GM11168 (cell line): ENCODE measurements around the gene TAMALIN.
"Not testable (repeated sequence)": the region's sequence is repeated elsewhere in the genome, so short reads cannot be mapped to it uniquely, and the experiment has no call there.

Experiments
- in situ Hi-C: fragments of 300-500 bp; cut with MboI; formaldehyde crosslinking; loops from one replicate; pipeline ENCODE4 v1.12.0; 2022; ENCODE audit warnings: low sequenced_read_pairs; ENCODE audit not compliant: unreplicated experiment

The TAMALIN gene

DNA sequence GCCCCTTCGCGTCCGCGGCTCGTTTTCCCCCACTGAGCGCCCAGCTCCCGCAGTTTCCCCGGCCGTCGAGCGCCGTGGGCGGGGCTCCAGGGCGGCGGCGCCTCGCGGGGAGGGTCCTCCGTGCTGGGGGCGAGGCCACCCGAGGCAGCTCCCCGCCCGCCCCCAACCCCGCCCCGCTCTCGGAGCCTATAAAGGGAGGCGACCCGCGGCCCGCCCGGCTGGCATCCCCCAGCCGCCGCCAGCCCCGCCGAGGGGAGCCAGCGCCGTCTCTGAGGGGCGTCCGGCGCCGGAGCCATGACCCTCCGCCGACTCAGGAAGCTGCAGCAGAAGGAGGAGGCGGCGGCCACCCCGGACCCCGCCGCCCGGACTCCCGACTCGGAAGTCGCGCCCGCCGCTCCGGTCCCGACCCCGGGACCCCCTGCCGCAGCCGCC is at the start of gene TAMALIN:
TAMALIN (plus strand) TSS at position 221 of the 432 bp plus-strand sequence; CDS start at position 295, 74 bp downstream.
- in situ Hi-C loops = no loop called here

GRCh38 chr12:51958542-51958941 is 48.2 kb upstream of the TAMALIN start:
- in situ Hi-C loops = no loop called here

- in situ Hi-C loops = no loop called here
Observed at GRCh38 chr12:51959211-51959610, 47.5 kb upstream of the TAMALIN start.

- in situ Hi-C loops = no loop called here
Observed at GRCh38 chr12:51959921-51960320, 46.8 kb upstream of the TAMALIN start.

GRCh38 chr12:51960488-51960887 is 46.3 kb upstream of the TAMALIN start:
- in situ Hi-C loops = no loop called here

DNA sequence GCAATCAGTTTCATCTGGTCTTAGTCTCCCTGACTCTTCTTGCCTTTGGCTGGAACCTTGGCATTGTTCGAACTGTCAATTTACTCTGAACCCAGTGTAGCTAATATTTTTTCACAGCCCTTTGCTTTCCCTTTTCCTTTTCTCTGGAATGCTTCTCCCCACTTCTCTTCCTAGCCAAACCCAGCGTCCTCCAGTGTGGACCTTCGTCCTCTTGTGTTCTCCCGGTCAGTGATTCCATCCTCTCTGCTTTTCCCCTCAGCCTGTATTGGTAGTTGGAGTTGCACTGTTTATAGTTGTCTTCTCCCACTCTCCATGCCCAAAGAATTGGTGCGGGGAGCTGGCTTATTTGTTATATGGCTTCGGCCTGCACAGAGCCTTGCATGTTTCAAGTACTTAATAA is 45.9 kb upstream of the TAMALIN start:
- in situ Hi-C loops = no loop called here

- in situ Hi-C loops = no loop called here
Observed at GRCh38 chr12:51961834-51962233, 44.9 kb upstream of the TAMALIN start.

DNA sequence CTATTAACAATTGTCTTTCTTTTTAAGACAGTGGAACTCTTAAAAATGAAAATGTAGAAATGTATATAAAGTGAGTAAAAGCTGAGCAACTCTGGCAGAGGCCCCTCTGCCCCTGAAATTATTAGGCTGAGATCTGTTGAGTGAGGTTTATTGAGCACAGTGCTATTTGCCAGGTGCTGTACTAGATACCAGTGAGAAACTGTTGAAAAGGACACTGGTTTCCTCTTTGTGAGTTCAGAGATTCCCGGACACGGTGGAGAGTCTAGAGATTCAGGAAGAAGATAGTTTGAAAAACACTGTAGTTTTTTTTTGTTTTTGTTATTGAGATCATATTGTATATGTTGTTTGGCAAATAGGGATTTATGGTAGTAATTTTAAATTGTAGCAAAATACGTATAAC is 44.0 kb upstream of the TAMALIN start:
- in situ Hi-C loops = no loop called here

GRCh38 chr12:51963477-51963876 is 43.3 kb upstream of the TAMALIN start:
- in situ Hi-C loops = no loop called here

DNA sequence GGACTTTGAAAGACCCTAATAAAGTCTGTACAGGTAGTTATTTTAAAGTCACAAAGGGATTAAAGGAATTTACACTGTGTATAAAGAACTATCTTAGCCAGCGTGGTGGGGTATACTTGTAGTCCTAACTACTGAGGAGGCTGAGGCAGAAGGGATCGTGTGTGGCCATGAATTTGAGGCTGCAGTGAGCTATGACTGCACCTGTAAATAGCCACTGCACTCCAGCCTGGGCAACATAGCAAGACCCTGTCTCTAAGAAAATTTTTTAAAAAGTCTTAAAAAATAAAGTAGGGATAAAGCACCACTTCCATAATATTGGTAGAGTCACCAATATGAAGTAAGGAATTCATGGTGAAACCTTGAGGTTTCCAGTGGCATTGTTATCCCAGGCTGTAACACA is 37.1 kb upstream of the TAMALIN start:
- in situ Hi-C loops = loop anchor here (5.0 kb wide), 1 partner anchor 42 kb away; no protein-coding TSS in a partner anchor

DNA sequence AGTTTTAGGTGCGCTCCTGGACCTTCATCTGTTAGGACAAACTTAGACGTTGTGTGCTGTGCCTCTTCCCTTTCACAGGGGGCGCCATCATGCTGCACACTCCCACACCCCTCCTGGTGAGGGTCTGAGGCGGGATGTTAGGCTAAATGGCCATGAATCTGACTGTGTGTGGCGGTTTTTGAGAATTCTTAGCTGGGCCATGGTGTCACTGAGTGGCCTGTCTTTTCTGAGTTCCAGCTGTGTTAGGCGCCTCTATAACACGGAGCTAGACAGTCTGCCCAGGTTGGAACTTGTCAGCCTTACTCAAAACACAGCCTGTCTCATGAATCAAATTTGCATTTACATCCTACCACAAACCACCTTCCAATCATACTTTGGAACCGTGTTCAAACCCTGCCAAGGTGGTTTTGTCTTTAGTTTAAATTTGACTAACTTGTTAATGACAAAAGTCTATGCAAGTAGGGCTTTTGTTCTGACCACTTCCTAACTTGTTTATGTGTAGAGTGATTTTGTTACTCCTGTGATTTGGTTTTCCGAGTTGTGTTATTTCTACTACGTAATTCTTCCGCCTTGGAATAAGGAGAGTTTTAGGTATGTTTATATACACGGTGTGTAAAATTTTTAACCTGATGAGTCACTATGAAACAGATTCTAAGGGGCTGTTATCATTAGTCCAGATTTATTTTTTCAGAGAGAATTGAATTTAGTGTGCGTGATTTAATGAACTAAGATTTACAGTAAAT is 35.7 kb upstream of the TAMALIN start:
- in situ Hi-C loops = no loop called here

DNA sequence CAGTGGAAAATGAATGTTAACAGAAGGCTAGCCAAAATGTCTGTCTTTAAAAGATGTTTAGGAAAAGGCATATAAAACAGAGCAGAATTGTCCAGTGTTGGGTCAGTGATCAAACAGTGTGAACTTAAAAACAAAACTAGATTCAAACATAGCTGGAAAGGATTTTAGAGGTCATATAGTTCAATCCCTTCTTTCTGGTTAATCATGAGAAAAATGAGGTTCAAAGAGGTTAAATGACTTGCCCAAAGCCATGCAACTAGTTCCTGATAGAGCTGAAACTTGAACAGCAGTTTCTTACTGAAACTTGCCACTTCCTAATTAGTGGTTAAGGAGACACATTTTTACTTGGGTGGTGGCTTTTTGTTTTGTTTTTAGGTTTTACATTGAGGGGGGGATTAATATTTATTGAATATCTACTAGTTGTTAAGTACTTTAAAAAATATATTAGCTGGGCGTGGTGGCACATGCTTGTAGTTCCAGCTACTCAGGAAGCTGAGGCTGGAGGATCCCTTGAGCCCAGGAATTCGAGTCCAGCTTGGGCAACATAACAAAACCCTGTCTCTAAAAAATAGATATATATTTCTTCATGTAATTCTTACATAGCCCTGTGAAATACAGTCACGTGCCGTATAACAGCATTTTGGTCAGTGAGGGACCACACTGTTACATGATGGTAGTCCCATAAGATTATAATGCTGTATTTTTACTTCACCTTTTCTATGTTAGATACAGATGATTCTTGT is 34.9 kb upstream of the TAMALIN start:
- in situ Hi-C loops = no loop called here

DNA sequence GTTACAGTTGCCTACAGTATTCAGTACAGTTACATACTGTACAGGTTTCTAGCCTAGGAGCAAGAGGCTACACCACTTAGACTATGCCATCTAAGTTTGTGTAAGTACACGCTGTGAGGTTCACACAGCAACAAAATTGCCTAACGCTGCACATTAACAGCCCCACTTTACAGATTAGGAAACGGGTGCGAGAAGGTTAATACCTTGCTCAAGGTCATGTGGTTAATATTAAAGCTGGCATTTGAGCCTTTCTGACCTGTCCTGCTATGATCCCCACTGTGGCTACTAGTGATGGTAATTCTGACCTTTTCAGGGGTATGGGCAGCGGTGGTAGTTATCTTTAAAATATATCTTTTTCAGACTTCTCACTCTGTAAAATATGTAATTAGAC is 34.3 kb upstream of the TAMALIN start:
- in situ Hi-C loops = no loop called here

GRCh38 chr12:51972849-51973273 is 33.9 kb upstream of the TAMALIN start:
- in situ Hi-C loops = no loop called here

DNA sequence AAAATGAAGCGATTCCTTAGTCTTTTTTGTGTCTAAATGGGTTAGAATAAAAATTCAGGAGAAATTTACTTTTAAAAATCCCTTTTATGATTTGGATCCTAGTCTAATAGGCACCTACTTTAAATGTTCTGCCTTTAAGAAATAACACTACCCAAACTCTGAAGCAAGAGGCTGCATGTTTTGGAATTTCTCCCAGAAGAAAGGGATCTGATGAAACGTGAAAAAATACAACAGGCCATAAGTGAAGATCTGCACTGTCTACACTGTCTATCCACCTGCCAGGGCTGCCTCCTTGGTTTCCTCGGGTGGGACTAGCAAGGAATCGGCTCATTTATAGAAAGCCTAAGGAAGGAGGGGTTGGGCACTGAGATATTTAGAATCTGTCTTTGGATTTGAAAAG is 33.2 kb upstream of the TAMALIN start:
- in situ Hi-C loops = no loop called here

DNA sequence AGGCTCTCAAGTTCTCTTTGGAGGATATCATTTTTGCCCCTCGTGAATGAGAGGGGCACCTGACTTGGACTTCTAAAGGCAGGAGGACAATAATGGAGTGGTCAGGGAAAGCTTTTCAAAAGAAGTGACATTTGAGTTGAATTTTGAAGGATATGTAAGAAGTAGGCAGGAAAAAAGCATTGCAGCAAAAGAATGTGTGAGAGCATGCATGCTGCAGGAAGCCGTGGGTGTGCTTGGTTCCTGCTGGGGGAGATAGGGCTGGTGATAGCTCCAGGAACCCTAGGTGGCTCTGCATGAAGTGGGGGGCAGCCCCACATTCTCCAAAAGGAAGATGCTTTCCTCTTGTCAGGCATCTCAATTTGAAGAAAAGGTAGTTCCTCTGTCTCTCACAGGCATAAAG is 32.1 kb upstream of the TAMALIN start:
- in situ Hi-C loops = no loop called here

- in situ Hi-C loops = no loop called here
Observed at GRCh38 chr12:51975196-51975595, 31.6 kb upstream of the TAMALIN start.

DNA sequence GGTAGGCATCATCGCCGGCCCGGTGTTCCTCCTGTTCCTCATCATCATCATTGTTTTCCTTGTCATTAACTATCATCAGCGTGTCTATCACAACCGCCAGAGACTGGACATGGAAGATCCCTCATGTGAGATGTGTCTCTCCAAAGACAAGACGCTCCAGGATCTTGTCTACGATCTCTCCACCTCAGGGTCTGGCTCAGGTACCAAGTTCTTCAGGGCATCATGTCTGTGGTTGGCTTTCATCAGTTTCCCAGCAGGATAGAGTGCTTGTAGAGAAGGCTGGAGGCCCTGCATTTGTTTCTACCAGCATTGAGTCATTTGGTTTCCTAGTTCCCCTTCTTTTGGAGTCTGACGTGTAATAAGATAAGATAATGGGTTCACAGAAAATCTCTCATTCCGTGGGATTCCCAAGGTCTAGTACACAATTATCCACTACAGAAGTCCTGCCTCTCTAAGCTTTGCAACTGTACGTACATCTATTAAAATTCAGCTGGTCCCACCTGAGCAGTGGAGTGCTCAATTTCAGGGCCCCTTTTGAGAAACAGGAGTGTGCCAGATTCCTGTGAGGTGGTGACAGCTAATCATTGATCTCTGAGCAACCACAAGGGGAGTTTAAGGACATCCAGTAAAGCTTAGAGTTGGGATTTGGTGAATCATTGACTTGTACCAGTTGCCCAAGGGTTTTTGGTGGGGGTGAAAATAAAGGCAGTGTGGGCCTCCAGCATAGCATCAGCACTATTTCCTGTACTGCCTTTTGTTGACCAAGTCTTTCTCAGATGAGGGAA is 30.2 kb upstream of the TAMALIN start:
- in situ Hi-C loops = no loop called here

DNA sequence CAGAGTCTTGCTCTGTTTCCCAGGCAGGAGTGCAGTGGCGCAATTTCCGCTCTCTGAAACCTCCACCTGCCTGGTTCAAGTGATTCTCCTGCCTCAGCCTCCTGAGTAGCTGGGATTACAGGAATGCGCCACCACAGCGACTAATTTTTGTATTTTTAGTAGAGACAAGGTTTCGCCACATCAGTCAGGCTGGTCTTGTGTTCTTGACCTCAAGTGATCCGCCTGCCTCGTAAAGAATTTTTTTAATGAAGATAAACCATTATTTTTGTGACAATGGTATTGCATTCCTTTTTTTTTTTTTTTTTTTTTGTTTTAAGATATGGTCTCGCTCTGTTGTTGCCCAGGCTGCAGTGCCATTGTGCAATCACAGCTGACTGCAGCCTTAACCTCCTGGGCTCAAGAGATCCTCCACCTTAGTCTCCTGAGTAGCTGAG is 29.4 kb upstream of the TAMALIN start:
- in situ Hi-C loops = no loop called here

DNA sequence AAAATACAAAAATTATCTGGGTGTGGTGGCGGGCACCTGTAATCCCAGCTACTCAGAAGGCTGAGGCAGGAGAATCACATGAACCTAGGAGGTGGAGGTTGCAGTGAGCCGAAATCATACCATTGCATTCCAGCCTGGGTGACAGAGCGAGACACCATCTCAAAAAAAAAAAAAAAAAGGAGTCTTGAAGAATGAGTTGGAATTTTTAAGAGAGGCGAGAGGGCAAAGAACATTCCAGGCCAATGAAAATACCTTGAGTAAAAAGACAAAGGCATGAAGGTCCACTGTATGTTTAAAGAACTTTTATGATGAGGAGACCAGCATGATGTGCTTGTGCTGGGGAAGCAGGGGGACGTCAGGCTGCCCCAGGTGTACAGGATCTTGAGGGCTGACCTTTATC is 27.4 kb upstream of the TAMALIN start:
- in situ Hi-C loops = not testable (repeated sequence)
